GM23338 (cell line): Measurements from ENCODE around the gene DPYD. TPM values are rescaled to one million over a fixed set of nuclear protein-coding genes. Genes with fewer than 3 reads are reported as not detected.

Experiments used
- ATAC-seq: fragments of 200-7000 bp; cut with Tn5 transposase; 3 replicates; pipeline ENCODE4 v1.9.1; 2020
- DNase-seq: peaks from one replicate; pipeline ENCODE4 v3.0.0-alpha.2; 2015; ENCODE audit warnings: low spot score
- H2AFZ ChIP-seq: fragments of 200-600 bp; sonication (generic); 2 replicates; pipeline ENCODE4 v1.8.0; 2016; ENCODE audit warnings: antibody characterized with exemption, mild to moderate bottlenecking, moderate library complexity
- H3F3A ChIP-seq: fragments of 200-600 bp; sonication (generic); replicated peaks from 2 replicates; pipeline ENCODE4 v1.8.0; 2017; ENCODE audit warnings: antibody characterized with exemption, mixed run types, low read depth
- H3K27ac ChIP-seq: fragments of 200-600 bp; sonication (generic); 2 replicates; pipeline ENCODE4 v1.6.1; 2016; ENCODE audit warnings: low read depth
- H3K27me3 ChIP-seq: fragments of 200-600 bp; sonication (generic); 2 replicates; pipeline ENCODE4 v1.8.0; 2016; ENCODE audit warnings: mild to moderate bottlenecking, mixed run types, moderate library complexity; ENCODE audit not compliant: insufficient read depth
- H3K36me3 ChIP-seq: fragments of 200-600 bp; sonication (generic); 2 replicates; pipeline ENCODE4 v1.8.0; 2016; ENCODE audit warnings: mild to moderate bottlenecking; ENCODE audit not compliant: insufficient read depth
- H3K4me1 ChIP-seq: fragments of 200-600 bp; sonication (generic); 2 replicates; pipeline ENCODE4 v1.8.0; 2016; ENCODE audit warnings: mild to moderate bottlenecking, moderate library complexity; ENCODE audit not compliant: insufficient read depth
- H3K4me2 ChIP-seq: fragments of 200-600 bp; sonication (generic); 2 replicates; pipeline ENCODE4 v1.7.1; 2017; ENCODE audit warnings: mixed run types
- H3K4me3 ChIP-seq: fragments of 200-600 bp; sonication (generic); 2 replicates; pipeline ENCODE4 v1.6.1; 2016; ENCODE audit warnings: mixed run types
- H3K79me2 ChIP-seq: fragments of 200-600 bp; sonication (generic); replicated peaks from 2 replicates; pipeline ENCODE4 v1.8.0; 2017; ENCODE audit warnings: mild to moderate bottlenecking; ENCODE audit not compliant: insufficient read depth
- H3K9me2 ChIP-seq: fragments of 200-600 bp; sonication (generic); 2 replicates; pipeline ENCODE4 v1.8.0; 2017; ENCODE audit not compliant: insufficient read depth
- H4K20me1 ChIP-seq: fragments of 200-600 bp; sonication (generic); replicated peaks from 2 replicates; pipeline ENCODE4 v1.8.0; 2017; ENCODE audit warnings: mild to moderate bottlenecking; ENCODE audit not compliant: insufficient read depth
- H3K27ac Mint-ChIP-seq: 2 replicates; pipeline ENCODE4 v1.8.0; 2020; ENCODE audit warnings: inconsistent platforms, mild to moderate bottlenecking, moderate library complexity, mixed read lengths
- H3K27me3 Mint-ChIP-seq: 3 replicates; pipeline ENCODE4 v1.8.0; 2022; ENCODE audit warnings: low read depth, mild to moderate bottlenecking, moderate library complexity, mixed read lengths, inconsistent platforms; ENCODE audit not compliant: insufficient read depth, poor library complexity
- H3K36me3 Mint-ChIP-seq: 3 replicates; pipeline ENCODE4 v1.8.0; 2021; ENCODE audit warnings: low read depth, mild to moderate bottlenecking, inconsistent platforms, moderate library complexity, mixed read lengths
- H3K4me1 Mint-ChIP-seq: 3 replicates; pipeline ENCODE4 v1.8.0; 2020; ENCODE audit warnings: mild to moderate bottlenecking, inconsistent platforms, mixed read lengths
- H3K4me3 Mint-ChIP-seq: 3 replicates; pipeline ENCODE4 v1.8.0; 2021; ENCODE audit warnings: moderate library complexity, mild to moderate bottlenecking, inconsistent platforms, mixed read lengths
- H3K9me3 Mint-ChIP-seq: 3 replicates; pipeline ENCODE4 v1.8.0; 2020; ENCODE audit warnings: moderate library complexity, mild to moderate bottlenecking, inconsistent platforms, mixed read lengths
- CREB1 ChIP-seq: fragments of 250-450 bp; sonication (Bioruptor Pico); IDR thresholded peaks from 2 replicates; pipeline ENCODE4 v1.5.0; 2020; ENCODE audit warnings: low read depth, mild to moderate bottlenecking, moderate library complexity
- CTCF ChIP-seq, 2 experiments: fragments of 200-600 bp in 1 of 2; sonication (generic) in 1 of 2; conservative IDR thresholded peaks; 2 replicates each; pipeline versions ENCODE4 v1.5.1 to v1.6.1; 2016 to 2017; ENCODE audit warnings: antibody characterized with exemption in 2 of 2, low read depth in 2 of 2, mild to moderate bottlenecking in 2 of 2, moderate library complexity in 1 of 2
- ETS1 ChIP-seq: IDR thresholded peaks from 2 replicates; pipeline ENCODE4 v1.6.1; 2016; ENCODE audit warnings: antibody characterized with exemption
- EZH2 ChIP-seq: fragments of 200-600 bp; sonication (generic); IDR thresholded peaks from one replicate; pipeline ENCODE4 v1.8.0; 2017; ENCODE audit warnings: antibody characterized with exemption, mild to moderate bottlenecking, low read depth; ENCODE audit not compliant: unreplicated experiment
- EZH2phosphoT487 ChIP-seq: fragments of 200-600 bp; sonication (generic); IDR thresholded peaks from one replicate; pipeline ENCODE4 v1.8.1; 2018; ENCODE audit warnings: antibody characterized with exemption; ENCODE audit not compliant: unreplicated experiment
- JUNB ChIP-seq: IDR thresholded peaks from one replicate; pipeline ENCODE4 v1.6.1; 2016; ENCODE audit warnings: antibody characterized with exemption; ENCODE audit not compliant: unreplicated experiment
- NANOG ChIP-seq: IDR thresholded peaks from 2 replicates; pipeline ENCODE4 v1.6.1; 2016; ENCODE audit warnings: antibody characterized with exemption, borderline replicate concordance
- POLR2AphosphoS5 ChIP-seq: IDR thresholded peaks from 2 replicates; pipeline ENCODE4 v1.6.1; 2016; ENCODE audit warnings: antibody characterized with exemption, low read depth
- REST ChIP-seq: IDR thresholded peaks from one replicate; pipeline ENCODE4 v1.6.1; 2018; ENCODE audit warnings: antibody characterized with exemption; ENCODE audit not compliant: unreplicated experiment
- STAT1 ChIP-seq: IDR thresholded peaks from one replicate; pipeline ENCODE4 v1.6.1; 2016; ENCODE audit warnings: antibody characterized with exemption; ENCODE audit not compliant: unreplicated experiment
- ZNF114 ChIP-seq: fragments of 250-450 bp; sonication (Bioruptor Pico); IDR thresholded peaks from 2 replicates; pipeline ENCODE4 v1.5.0; 2020; ENCODE audit warnings: mild to moderate bottlenecking, moderate library complexity
- ZNF331 ChIP-seq: fragments of 250-450 bp; sonication (Bioruptor Pico); IDR thresholded peaks from 2 replicates; pipeline ENCODE4 v1.5.0; 2020; ENCODE audit warnings: low read depth, mild to moderate bottlenecking, moderate library complexity
- ZNF462 ChIP-seq: fragments of 250-450 bp; sonication (Bioruptor Pico); IDR thresholded peaks from 2 replicates; pipeline ENCODE4 v1.5.0; 2020; ENCODE audit warnings: mild to moderate bottlenecking, moderate library complexity
- polyA plus RNA-seq: library from polyadenylated mRNA; unstranded; fragments of >200 nt; fragmentation: Nextera tagmentation; extraction: Ambion mirVana; gene quantifications from 2 replicates; pipeline ENCODE4 v1.2.1, GENCODE V29; 2016
- total RNA-seq: library from RNA; depleted of rRNA; stranded (reverse); fragments of >200 nt; shearing (Covaris generic); gene quantifications from 2 replicates; pipeline ENCODE4 v1.2.3, GENCODE V29; 2014

DPYD gene
- total and polyA plus RNA-seq, 2 experiments from 2014 or later = 0.50 to 1.6 TPM

- TF ChIP-seq EZH2phosphoT487 = no peak
- no peak for TF ChIP-seq REST
- TF ChIP-seq POLR2AphosphoS5 = no peak
- no peak for TF ChIP-seq CREB1 (CRISPR knock-in tag)
- no peak for TF ChIP-seq CTCF (conservative IDR thresholded peaks at IDR 0.05; ENCODE audit: low read depth in 2 of 2)
- no peak for TF ChIP-seq JUNB
- no peak for TF ChIP-seq EZH2
- TF ChIP-seq ZNF114 (CRISPR knock-in tag) = no peak
- TF ChIP-seq ETS1 = no peak
- TF ChIP-seq NANOG = no peak
- no peak for TF ChIP-seq STAT1
- TF ChIP-seq ZNF331 = no peak
- no peak for TF ChIP-seq ZNF462 (CRISPR knock-in tag)
These were observed 506.0 kb downstream of the DPYD start for GRCh38 chr1:97414682-97415312.

More at GRCh38 chr1:97414682-97415312, 506.0 kb downstream of the DPYD start:
- Histone ChIP-seq H3K27me3 (no peaks in the 10 kb centered on the region), H3K9me2 (no peaks in the 10 kb centered on the region; the same call in 1 of the 2 replicates), H4K20me1 (no peaks in the 10 kb centered on the region), H3K4me1 (no peaks in the 10 kb centered on the region), H3K4me2 (no peak overlapping the region), H3K4me3 (no peak overlapping the region), H2AFZ (no peak overlapping the region), H3K36me3 (no peaks in the 10 kb centered on the region), H3K27ac (no peak overlapping the region), H3F3A (no peaks in the 10 kb centered on the region), H3K79me2 (no peaks in the 10 kb centered on the region)
- Mint-ChIP-seq H3K36me3 (no peaks in the 10 kb centered on the region), H3K27ac (no peak overlapping the region), H3K4me3 (no peak overlapping the region), H3K9me3 (no peaks in the 10 kb centered on the region), H3K4me1 (no peaks in the 10 kb centered on the region), H3K27me3 (no peaks in the 10 kb centered on the region)
- no peak for ATAC-seq
- no peak for DNase-seq
